Activated CD4-positive, CD25-positive, alpha-beta regulatory T cell treated with anti-CD3 and anti-CD28 coated beads, Interleukin-2, amount 50 U/mL, for 16 hours (primary cell): Measurements from ENCODE around the gene LSM8.
"Not testable (repeated sequence)": the region's sequence is repeated elsewhere in the genome, so short reads cannot be mapped to it uniquely, and the experiment has no call there.

Source experiments
- DNase-seq: peaks from one replicate; pipeline ENCODE4 v3.0.0-alpha.2; 2020; ENCODE audit warnings: low read depth, low spot score

The LSM8 gene

DNA sequence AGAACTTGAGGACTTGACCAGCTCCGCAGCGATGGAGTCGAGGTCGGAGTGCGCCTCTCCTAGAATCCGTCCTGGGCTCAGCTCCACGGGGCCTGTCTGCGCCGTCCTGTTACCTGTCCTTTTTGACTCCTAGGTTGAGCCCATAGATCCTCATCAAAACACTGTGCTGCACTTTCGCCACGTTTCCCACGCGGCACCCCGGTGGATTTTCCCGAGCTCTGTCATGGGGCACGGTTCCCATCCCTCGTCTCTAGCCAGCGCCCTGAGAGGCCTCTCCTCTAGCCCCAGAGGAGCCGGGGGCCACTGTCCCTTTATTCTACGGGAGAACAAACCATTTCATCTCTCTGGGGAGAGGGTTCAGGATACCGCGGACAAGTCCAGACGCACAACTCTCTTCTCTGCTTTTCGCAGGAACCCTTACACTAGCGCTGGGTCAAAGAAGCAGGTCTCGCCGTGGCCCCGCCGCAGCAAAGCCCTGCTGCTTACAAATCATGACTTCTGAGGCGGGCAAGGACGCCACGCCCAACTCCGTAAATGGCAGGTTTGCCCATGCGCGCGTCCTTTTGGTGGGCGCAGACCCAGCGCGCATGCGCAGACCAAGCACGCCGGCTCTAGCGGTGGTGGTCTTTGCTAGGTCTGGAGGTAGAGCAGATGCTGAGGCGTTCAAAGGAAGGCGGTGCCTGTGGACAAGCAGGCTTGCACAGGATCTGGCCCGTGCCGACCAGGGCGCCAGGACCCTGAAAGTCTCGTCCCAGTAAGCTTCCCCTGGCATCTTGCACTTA is 30.3 kb downstream of the LSM8 start:
- DNase-seq: peak; percentile 36

DNA sequence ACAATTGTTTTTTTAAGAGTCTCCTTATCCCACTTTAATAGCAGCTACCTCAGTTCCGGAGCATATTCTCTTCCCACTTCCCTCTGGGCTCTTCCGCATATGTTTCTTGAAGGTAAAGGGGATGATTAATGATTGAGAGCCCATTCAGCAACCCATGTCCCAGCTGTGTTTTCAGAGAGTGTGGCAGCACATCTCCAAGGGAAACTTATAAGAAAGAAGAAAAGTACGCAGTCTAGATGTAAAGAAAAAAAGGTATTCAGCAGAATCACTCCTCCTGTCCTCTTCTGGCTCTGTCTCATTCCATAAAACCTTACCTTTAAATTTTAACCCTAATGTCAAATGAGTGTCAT is 30.8 kb downstream of the LSM8 start:
- DNase-seq: no peak

DNA sequence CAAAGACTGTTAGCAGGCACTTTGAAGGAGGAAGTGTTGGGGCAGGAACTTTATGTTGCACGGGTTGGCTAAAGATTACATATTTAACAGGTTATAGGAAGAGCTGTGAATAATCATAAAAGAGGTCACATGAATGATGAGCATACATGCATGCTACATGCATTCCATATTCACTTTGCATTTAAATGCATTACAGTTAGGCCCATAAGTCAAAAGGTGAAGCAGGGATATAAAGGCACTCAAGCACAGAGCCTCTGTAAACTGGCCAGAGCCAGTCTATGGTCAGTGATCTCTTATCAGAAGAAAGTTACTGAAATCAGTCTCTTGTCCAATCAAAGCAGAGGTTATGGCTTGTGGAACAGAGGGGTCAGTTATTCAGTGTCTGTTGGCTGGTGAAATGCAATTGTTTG is 33.3 kb downstream of the LSM8 start:
- DNase-seq: no peak

DNA sequence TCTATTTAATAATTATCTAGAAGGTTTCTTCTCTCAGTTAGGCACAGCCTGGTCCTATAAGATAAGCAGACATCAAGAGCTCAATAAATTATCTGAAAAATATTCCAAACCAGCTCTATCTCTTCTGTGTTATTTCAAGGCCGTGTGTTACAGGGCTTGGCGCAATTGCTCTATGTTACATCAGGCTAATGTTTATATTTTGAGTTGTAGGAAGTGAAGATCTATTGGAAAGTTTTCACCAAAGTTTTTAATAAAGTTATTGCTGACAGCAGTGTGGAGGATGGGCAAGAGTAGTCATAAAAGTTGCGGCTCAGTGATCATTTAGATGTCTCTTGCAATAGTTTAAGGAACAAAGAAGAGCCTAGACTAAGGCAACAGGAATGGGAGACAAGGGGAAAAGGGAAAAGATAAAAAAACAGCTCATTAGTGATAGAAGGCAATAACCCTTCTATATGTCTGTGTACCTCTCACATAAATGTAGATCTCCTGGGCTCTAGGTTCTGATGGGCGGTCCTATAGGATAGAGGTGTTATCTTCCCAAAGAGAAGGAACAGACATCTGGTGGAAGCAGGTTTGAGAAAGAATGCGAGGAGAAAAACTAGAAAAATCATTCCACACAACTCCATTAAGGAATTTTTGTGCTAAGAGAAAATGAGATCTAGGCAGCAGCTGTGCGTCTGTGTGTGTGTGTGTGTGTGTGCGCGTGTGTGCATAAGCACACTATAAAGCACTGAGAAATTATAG is 34.6 kb downstream of the LSM8 start:
- DNase-seq: no peak

DNA sequence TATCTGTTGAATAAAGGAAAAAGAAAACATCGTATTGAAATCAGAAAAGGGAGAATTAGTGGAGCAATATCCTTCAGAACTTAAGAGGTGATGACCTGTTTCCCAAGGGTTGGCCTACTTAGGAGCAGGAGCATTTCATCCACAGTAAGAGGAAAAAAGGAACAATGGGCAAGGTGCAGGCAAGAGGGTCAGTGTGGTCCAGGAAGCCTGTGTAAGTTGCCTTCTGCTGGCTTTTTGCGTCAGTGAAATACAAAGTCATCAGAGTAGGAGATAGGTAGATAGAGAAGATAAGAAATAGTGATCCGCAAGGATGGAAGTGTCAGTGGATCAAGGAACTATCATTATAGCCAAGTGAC is 35.2 kb downstream of the LSM8 start:
- no peak for DNase-seq

DNA sequence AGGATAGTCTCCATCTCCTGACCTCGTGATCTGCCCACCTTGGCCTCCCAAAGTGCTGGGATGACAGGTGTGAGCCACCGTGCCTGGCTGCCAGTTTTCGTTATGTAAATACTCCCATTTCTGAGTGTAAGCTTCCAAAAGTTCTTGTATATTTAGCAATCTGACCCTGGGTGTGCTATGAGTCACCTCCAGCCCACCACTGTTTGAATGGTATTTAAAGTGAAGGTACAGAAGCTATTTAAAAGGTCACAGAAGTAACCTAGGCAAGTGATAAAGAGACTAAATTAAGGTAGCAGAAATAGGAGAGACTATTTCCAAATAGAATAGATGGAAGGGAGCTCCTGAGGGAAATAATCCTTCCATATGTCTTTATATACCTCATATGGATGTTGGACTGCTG is 36.6 kb downstream of the LSM8 start:
- DNase-seq: no peak

DNA sequence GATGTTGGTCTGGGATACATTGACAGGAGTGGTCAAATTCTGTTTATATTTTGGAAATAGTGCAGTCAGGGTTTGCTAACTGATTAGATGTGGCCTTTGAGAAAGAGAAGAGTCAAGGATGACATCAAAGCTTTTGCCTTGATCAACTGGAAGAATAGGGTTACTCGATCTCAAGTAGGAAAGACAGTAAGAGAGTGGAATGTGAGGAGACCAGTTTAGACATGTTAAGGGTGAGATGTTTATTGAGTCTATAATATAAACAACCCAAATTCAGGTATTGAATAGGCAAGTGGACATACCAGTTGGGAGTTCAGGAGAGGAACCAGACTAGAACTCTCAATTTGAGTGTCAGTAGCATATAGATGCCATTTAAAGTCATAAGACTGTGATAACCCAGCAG is 38.6 kb downstream of the LSM8 start:
- DNase-seq: no peak

DNA sequence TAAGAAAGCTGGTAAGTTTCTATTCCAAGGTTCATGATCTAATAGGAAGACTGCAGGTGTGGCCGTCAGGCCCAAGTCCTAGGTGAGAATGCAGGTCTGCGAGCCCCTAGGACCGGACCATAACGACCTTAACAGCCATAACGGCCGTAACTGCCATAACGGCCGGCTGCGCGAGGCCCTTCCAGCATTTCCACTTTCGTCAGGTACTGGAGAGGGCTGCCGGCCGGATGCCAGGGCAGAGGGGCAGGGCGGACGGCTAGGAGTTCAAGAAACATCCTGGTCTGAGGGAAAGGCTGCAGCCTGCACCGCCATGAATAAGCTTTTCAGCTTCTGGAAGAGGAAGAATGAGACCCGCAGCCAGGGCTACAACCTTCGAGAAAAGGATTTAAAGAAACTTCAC is 40.6 kb downstream of the LSM8 start, which contains the start of gene ANKRD7:
Gene ANKRD7, plus strand, starts transcription at position 184 of the 400 bp plus-strand sequence. Its CDS starts 127 bp downstream, at position 311.
- DNase-seq: no peak

DNA sequence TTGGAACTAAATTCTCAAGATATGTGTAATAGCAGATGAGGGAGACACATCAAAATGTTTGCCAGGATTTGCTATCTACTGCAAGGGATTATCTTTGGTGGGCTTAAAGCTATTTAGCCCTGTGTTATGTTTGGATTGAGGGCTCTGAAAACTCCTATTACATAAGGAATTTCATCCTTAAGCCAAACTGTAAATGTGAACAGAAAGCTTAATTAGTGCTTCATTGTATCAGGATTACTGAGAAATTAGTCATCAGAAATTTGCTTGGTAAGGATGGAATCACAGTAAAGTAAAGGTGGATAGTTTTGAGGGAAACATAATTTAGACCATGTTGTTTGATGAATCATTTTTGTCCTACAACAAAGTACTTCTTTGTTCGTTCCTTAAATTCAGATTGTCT is 48.9 kb downstream of the LSM8 start:
- DNase-seq: no peak

DNA sequence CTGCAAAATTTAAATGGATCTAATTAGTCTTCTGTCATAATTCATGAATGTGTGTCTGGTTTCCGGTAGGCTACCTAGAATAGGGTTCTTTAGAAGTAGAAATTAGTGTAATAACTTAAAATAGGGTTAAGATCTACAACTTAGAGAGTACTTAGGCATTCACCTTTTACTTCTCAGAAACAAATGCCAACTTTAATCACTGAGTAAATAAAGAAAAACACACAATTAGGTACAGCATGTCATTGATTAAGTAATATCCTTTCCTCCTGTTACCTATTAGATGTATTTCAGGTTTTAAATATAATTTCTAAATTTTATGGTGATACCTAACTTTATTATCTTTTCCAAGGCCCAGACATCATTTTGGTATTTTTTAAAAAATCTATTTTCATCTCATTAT is 49.8 kb downstream of the LSM8 start:
- no peak for DNase-seq

DNA sequence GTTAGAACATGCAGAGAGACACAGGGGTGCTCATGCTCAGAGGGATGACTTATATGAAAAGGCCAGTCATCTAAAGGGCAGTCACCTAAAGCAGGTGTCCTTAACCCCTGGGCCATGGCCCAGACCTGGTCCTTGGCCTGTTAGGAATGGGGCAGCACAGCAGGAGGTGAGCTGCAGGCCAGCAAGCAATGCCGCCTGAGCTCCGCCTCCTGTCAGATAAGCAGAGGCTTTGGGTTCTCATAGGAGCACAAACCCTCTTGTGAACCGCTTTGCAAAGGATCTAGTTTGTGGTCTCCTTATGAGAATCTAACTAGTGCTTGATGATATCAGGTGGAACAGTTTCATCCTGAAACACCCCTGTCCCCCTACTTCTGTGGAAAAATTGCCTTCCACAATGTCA is 55.0 kb downstream of the LSM8 start:
- no peak for DNase-seq

DNA sequence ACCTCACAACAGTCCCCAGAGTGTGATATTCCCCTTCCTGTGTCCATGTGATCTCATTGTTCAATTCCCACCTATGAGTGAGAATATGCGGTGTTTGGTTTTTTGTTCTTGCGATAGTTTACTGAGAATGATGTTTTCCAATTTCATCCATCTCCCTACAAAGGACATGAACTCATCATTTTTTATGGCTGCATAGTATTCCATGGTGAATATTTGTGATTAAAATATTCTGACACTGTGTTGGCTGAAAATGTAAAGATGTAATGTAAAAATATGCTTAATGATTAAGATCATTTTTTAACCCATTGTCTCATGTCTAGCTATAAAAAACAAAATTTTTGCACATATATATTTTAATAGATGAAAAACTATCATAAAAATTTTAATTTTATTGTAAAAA is 56.4 kb downstream of the LSM8 start:
- not testable (repeated sequence) for DNase-seq
